Measurements from ENCODE around the gene ARID5A. TPM values are rescaled to one million over a fixed set of nuclear protein-coding genes. Genes with fewer than 3 reads are reported as not detected.

Gene ARID5A
- total and polyA plus RNA-seq, 9 of the 15 experiments (the other 6 are each of a cell fraction or from before 2014, with no cell fraction given) = 0.14 to 12.5 (median 3.0) TPM

- Histone ChIP-seq H3K36me3 (ENCODE audit: control insufficient read depth, insufficient read depth, low read length) (no peaks in the 10 kb centered on the region), H3K27ac (ENCODE audit: extremely low read depth, low read depth, low read length) (no peak overlapping the region), H3K9ac (ENCODE audit: insufficient read depth in 1 of 2, low read depth in 2 of 2, low read length in 2 of 2) (no peak overlapping the region), H3K9me3 (replicated peaks; ENCODE audit: control insufficient read depth, insufficient read depth, low read depth, low read length) (no peaks in the 10 kb centered on the region), H3K4me2 (ENCODE audit: insufficient read depth, low read length) (peak overlapping the region; percentile 87), H2AFZ (ENCODE audit: low read depth, low read length) (0 out of 2 replicates have a peak overlapping the region, but pooled peaks have one; percentile 74), H3K9me1 (ENCODE audit: control insufficient read depth, insufficient read depth, low read length) (peaks cover 2% of the 10 kb centered on the region), H3K27me3 (ENCODE audit: control insufficient read depth in 2 of 2, insufficient read depth in 2 of 2, low read length in 2 of 2) (peaks cover 10 to 55% of the 10 kb centered on the region in 2 experiments; a peak in 4 of 5 replicates), H3K4me1 (replicated peaks in 1 of 2; ENCODE audit: control insufficient read depth in 2 of 2, insufficient read depth in 2 of 2, low read length in 2 of 2) (peaks cover 7 to 25% of the 10 kb centered on the region in 2 experiments; a peak in 4 of 5 replicates), H4K20me1 (replicated peaks; ENCODE audit: control insufficient read depth, insufficient read depth, low read length) (peaks cover 7% of the 10 kb centered on the region), H3K79me2 (ENCODE audit: control insufficient read depth, insufficient read depth, low read length) (no peaks in the 10 kb centered on the region), H3K4me3 (no peak overlapping the region)
- ATAC-seq (peak; percentile 9; the same call in 2 of the 3 replicates), DNase-seq (ENCODE audit: extremely low read depth in 1 of 4, low spot score in 3 of 4) (no peak), FAIRE-seq (no peak)
- intact Hi-C loops (cut with micrococcal nuclease) (loop anchor here (1.0 to 10.0 kb wide), 5 partner anchors 101 to 516 kb away; partner anchors contain the start of genes ANKRD36C, ASTL, CIAO1 and SNRNP200), in situ Hi-C loops (cut with MboI) (loop anchor here (25.0 kb wide), 2 partner anchors 496 to 721 kb away; no protein-coding TSS in a partner anchor)
- WGBS (ENCODE audit: insufficient coverage, low coverage, missing lambda C conversion rate) = 29% methylated on average over 19 of the region's 26 CpGs
- TF ChIP-seq CBFB (CRISPR knock-in tag; IDR thresholded peaks at IDR 0.05) = 0 out of 2 replicates have a peak, but pooled peaks have one; percentile 3
- no peak for TF ChIP-seq MYBL2 (IDR thresholded peaks at IDR 0.05; ENCODE audit: low read depth)
- TF ChIP-seq MYBL2 (CRISPR knock-in tag; IDR thresholded peaks at IDR 0.05; ENCODE audit: borderline replicate concordance) = no peak
- CTCF ChIA-PET (ENCODE audit: low intra/inter-chr PET ratio) = interaction anchor here (3.1 to 4.0 kb wide), 3 partner anchors 101 to 516 kb away, joined by 21 to 40 read pairs (median 31); partner anchors contain the start of genes ANKRD36C and ASTL
- POLR2A ChIA-PET = interaction anchor here (0.6 to 1.2 kb wide), 4 partner anchors 16 to 516 kb away, joined by 3 to 5 read pairs (median 3); no protein-coding TSS in a partner anchor
- no TSS peak for BruUV-seq (replicated peaks)
Measured at GRCh38 chr2:96508521-96509113, 27.9 kb upstream of the ARID5A start.
